Cardiac atrium fibroblast (primary cell): ENCODE results near the gene SPIC. TPM values are rescaled to one million over a fixed set of nuclear protein-coding genes. Genes with fewer than 3 reads are reported as not detected.

Experiments
- total RNA-seq: library from RNA; depleted of rRNA; stranded (reverse); fragments of >200 nt; gene quantifications from 2 replicates; pipeline ENCODE4 v1.2.3, GENCODE V29; 2015

SPIC gene
- total RNA-seq, result not detected in 2 replicates

GRCh38 chr12:101474711-101475386 lies at the start of gene SPIC:
SPIC (plus strand) TSS chr12:101475336; CDS start chr12:101476905, 1,569 bp downstream.

Other genes with a start within 250 kb of the SPIC start
- 8.1 and 9.4 TPM in 2 replicates for gene UTP20, start 195.2 kb upstream of the SPIC start, total RNA-seq
- gene ARL1, start 67.6 kb upstream of the SPIC start, total RNA-seq, result 69.9 and 79.1 TPM in 2 replicates
- not detected in 2 replicates for gene MYBPC1, start 119.6 kb downstream of the SPIC start, total RNA-seq
- gene CHPT1, start 222.3 kb downstream of the SPIC start, total RNA-seq, result 13.5 and 24.6 TPM in 2 replicates